ENCODE results near the gene C1QB. TPM values are rescaled to one million over a fixed set of nuclear protein-coding genes. Genes with fewer than 3 reads are reported as not detected.
"Not testable (repeated sequence)": the region's sequence is repeated elsewhere in the genome, so short reads cannot be mapped to it uniquely, and the experiment has no call there.

The C1QB gene
- total and polyA plus RNA-seq, 2 donors (not counting 1 experiment from before 2014, with no cell fraction given): 0.16 TPM; not detected in 1

DNA sequence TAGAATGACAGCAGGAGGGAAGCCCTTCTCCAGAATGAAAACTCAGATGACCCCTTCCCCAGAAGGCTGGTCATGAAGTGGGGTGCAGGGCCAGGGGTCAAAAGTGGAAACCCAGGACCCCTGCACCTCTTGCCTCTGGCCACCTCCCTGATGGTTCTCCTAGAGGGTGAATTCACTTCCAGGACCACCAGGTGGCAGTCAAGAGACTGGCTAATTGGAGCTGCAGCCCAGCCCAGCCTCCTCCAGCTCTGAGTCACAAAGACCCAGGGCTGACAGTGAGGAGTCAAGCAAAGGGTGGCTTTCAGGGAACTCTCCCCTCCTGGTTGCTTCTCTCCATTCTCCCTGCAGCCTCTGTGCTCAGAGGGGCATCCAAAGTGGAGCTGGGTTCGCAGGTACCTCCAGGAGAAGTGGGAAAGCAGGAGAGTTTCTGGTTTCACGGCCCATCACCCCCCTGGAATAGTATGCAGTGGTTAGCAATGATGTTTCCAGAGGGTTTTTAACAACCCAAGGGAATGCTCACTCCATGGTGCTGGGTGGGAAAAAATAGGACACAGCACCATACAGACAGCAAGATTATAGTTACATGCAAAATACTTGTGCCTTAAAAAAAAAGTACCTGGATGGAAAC is 51.5 kb downstream of the C1QB start:
- peak; percentile 70 for DNase-seq
- TF ChIP-seq, protein P1, sequence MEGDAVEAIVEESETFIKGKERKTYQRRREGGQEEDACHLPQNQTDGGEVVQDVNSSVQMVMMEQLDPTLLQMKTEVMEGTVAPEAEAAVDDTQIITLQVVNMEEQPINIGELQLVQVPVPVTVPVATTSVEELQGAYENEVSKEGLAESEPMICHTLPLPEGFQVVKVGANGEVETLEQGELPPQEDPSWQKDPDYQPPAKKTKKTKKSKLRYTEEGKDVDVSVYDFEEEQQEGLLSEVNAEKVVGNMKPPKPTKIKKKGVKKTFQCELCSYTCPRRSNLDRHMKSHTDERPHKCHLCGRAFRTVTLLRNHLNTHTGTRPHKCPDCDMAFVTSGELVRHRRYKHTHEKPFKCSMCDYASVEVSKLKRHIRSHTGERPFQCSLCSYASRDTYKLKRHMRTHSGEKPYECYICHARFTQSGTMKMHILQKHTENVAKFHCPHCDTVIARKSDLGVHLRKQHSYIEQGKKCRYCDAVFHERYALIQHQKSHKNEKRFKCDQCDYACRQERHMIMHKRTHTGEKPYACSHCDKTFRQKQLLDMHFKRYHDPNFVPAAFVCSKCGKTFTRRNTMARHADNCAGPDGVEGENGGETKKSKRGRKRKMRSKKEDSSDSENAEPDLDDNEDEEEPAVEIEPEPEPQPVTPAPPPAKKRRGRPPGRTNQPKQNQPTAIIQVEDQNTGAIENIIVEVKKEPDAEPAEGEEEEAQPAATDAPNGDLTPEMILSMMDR (IDR thresholded peaks at IDR 0.05): peak; percentile 91
- TF ChIP-seq EZH2 (IDR thresholded peaks at IDR 0.05; ENCODE audit: borderline replicate concordance, insufficient read depth, low read depth, low read length, poor library complexity, severe bottlenecking): no peak
- Mint-ChIP-seq H3K4me3 (no peak overlapping the region), H3K27ac (no peak overlapping the region), H3K9me3 (ENCODE audit: insufficient read depth) (no peaks in the 10 kb centered on the region), H3K4me1 (peaks cover 2% of the 10 kb centered on the region), H3K27me3 (peaks cover 43% of the 10 kb centered on the region)
- H3K4me3 ChIP-seq (ENCODE audit: control extremely low read depth in 1 of 5, extremely low read depth in 1 of 5, insufficient read depth in 1 of 5, low read depth in 2 of 5, low read length in 4 of 5): no peak overlapping the region
- peaks cover 0 to 21% (median 2%) of the 10 kb centered on the region in 4 experiments for H3K27me3 ChIP-seq (replicated peaks in 1 of 4; ENCODE audit: control extremely low read depth in 1 of 4, control insufficient read depth in 3 of 4, insufficient read depth in 4 of 4, low read length in 3 of 4)
- POLR2A ChIA-PET: no interaction called here
- intact Hi-C loops (cut with micrococcal nuclease): loop anchor here (1.0 to 10.0 kb wide), 2 partner anchors 185 to 480 kb away; no protein-coding TSS in a partner anchor
- no peak overlapping the region for H2AFZ ChIP-seq (ENCODE audit: insufficient read depth, low read depth, low read length, poor library complexity, severe bottlenecking)
- no peak overlapping the region for H3K9ac ChIP-seq (ENCODE audit: low read length)
- no peaks in the 10 kb centered on the region for H3K36me3 ChIP-seq (replicated peaks in 1 of 2; ENCODE audit: control extremely low read depth in 1 of 2, control insufficient read depth in 1 of 2, extremely low read depth in 1 of 2, insufficient read depth in 2 of 2, low read length in 1 of 2)
- no peaks in the 10 kb centered on the region for H4K20me1 ChIP-seq (ENCODE audit: control insufficient read depth, insufficient read depth, low read length, poor library complexity, severe bottlenecking)
- H3K9me3 ChIP-seq (ENCODE audit: control extremely low read depth in 1 of 3, control insufficient read depth in 2 of 3, insufficient read depth in 1 of 3, low read length in 2 of 3): no peaks in the 10 kb centered on the region
- no peak overlapping the region for H3K4me2 ChIP-seq (replicated peaks; ENCODE audit: low read depth, low read length, poor library complexity, severe bottlenecking)
- peak; percentile 85 for ATAC-seq (ENCODE audit: low read depth)
- CTCF ChIA-PET: interaction anchor here (0.7 to 2.3 kb wide), 13 partner anchors 9 to 479 kb away, joined by 3 to 15 read pairs (median 6); no protein-coding TSS in a partner anchor
- H3K27ac ChIP-seq (ENCODE audit: low read length in 2 of 2): no peak overlapping the region
- no peaks in the 10 kb centered on the region for H3K4me1 ChIP-seq (ENCODE audit: control insufficient read depth in 2 of 2, insufficient read depth in 2 of 2, low read length in 2 of 2)
- 89% methylated on average over 2 of the region's 2 CpGs for WGBS (ENCODE audit: insufficient coverage)
- H3K79me2 ChIP-seq (ENCODE audit: control insufficient read depth, insufficient read depth, low read length): no peaks in the 10 kb centered on the region

DNA sequence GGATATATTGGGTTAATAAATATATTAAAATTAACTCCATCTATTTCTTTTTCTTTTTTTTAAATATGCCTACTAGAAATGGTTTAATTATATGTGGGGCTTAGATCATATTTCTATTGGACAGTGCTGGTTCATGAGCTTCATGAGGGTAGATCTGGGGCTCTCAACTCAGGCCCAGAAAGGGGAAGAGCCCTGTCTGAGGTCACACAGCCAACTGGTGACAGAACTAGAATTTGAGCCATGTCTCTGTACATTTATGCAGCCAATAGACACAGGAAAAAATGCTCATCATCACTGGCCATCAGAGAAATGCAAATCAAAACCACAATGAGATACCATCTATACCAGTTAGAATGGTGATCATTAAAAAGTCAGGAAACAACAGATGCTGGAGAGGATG is 52.5 kb downstream of the C1QB start:
- no peak overlapping the region for H3K4me3 ChIP-seq (ENCODE audit: control extremely low read depth in 1 of 5, extremely low read depth in 1 of 5, insufficient read depth in 1 of 5, low read depth in 2 of 5, low read length in 4 of 5)
- POLR2A ChIA-PET: no interaction called here
- no peak overlapping the region for H2AFZ ChIP-seq (ENCODE audit: insufficient read depth, low read depth, low read length, poor library complexity, severe bottlenecking)
- no peak for DNase-seq
- no peaks in the 10 kb centered on the region for H4K20me1 ChIP-seq (ENCODE audit: control insufficient read depth, insufficient read depth, low read length, poor library complexity, severe bottlenecking)
- TF ChIP-seq EZH2 (IDR thresholded peaks at IDR 0.05; ENCODE audit: borderline replicate concordance, insufficient read depth, low read depth, low read length, poor library complexity, severe bottlenecking): no peak
- TF ChIP-seq, protein P1 (IDR thresholded peaks at IDR 0.05): no peak
- H3K4me2 ChIP-seq (replicated peaks; ENCODE audit: low read depth, low read length, poor library complexity, severe bottlenecking): no peak overlapping the region
- H3K27ac ChIP-seq (ENCODE audit: low read length in 2 of 2): no peak overlapping the region
- Mint-ChIP-seq H3K4me1 (peaks cover 5% of the 10 kb centered on the region), H3K27me3 (peaks cover 47% of the 10 kb centered on the region), H3K27ac (no peak overlapping the region), H3K9me3 (ENCODE audit: insufficient read depth) (no peaks in the 10 kb centered on the region), H3K4me3 (no peak overlapping the region)
- no peak overlapping the region for H3K9ac ChIP-seq (ENCODE audit: low read length)
- intact Hi-C loops (cut with micrococcal nuclease): loop anchor here (10.0 kb wide), 1 partner anchor 479 kb away; no protein-coding TSS in a partner anchor
- H3K9me3 ChIP-seq (ENCODE audit: control extremely low read depth in 1 of 3, control insufficient read depth in 2 of 3, insufficient read depth in 1 of 3, low read length in 2 of 3): no peaks in the 10 kb centered on the region
- H3K27me3 ChIP-seq (replicated peaks in 1 of 4; ENCODE audit: control extremely low read depth in 1 of 4, control insufficient read depth in 3 of 4, insufficient read depth in 4 of 4, low read length in 3 of 4): peaks cover 0 to 28% (median 5%) of the 10 kb centered on the region in 4 experiments
- H3K4me1 ChIP-seq (ENCODE audit: control insufficient read depth in 2 of 2, insufficient read depth in 2 of 2, low read length in 2 of 2): peaks cover 3 to 6% of the 10 kb centered on the region in 2 donors
- ATAC-seq (ENCODE audit: low read depth): no peak
- CTCF ChIA-PET: interaction anchor here (1.1 to 2.3 kb wide), 6 partner anchors 11 to 225 kb away, joined by 3 to 15 read pairs (median 7); no protein-coding TSS in a partner anchor
- no peaks in the 10 kb centered on the region for H3K36me3 ChIP-seq (replicated peaks in 1 of 2; ENCODE audit: control extremely low read depth in 1 of 2, control insufficient read depth in 1 of 2, extremely low read depth in 1 of 2, insufficient read depth in 2 of 2, low read length in 1 of 2)
- no peaks in the 10 kb centered on the region for H3K79me2 ChIP-seq (ENCODE audit: control insufficient read depth, insufficient read depth, low read length)

GRCh38 chr1:22706100-22706499 is 53.1 kb downstream of the C1QB start:
- H3K9me3 ChIP-seq (ENCODE audit: control extremely low read depth in 1 of 3, control insufficient read depth in 2 of 3, insufficient read depth in 1 of 3, low read length in 2 of 3); POLR2A ChIA-PET; H3K4me3 Mint-ChIP-seq; H3K36me3 ChIP-seq (replicated peaks in 1 of 2; ENCODE audit: control extremely low read depth in 1 of 2, control insufficient read depth in 1 of 2, extremely low read depth in 1 of 2, insufficient read depth in 2 of 2, low read length in 1 of 2); ATAC-seq (ENCODE audit: low read depth); DNase-seq; H2AFZ ChIP-seq (ENCODE audit: insufficient read depth, low read depth, low read length, poor library complexity, severe bottlenecking); H3K9ac ChIP-seq (ENCODE audit: low read length); H3K4me1 Mint-ChIP-seq; H3K4me3 ChIP-seq (ENCODE audit: control extremely low read depth in 1 of 5, extremely low read depth in 1 of 5, insufficient read depth in 1 of 5, low read depth in 2 of 5, low read length in 4 of 5); H3K27ac Mint-ChIP-seq; H3K9me3 Mint-ChIP-seq (ENCODE audit: insufficient read depth); H3K27ac ChIP-seq (ENCODE audit: low read length in 2 of 2); H3K4me2 ChIP-seq (replicated peaks; ENCODE audit: low read depth, low read length, poor library complexity, severe bottlenecking); H3K79me2 ChIP-seq (ENCODE audit: control insufficient read depth, insufficient read depth, low read length); H3K4me1 ChIP-seq (ENCODE audit: control insufficient read depth in 2 of 2, insufficient read depth in 2 of 2, low read length in 2 of 2); H4K20me1 ChIP-seq (ENCODE audit: control insufficient read depth, insufficient read depth, low read length, poor library complexity, severe bottlenecking): not testable (repeated sequence)
- peaks cover 0 to 28% (median 5%) of the 10 kb centered on the region in 4 experiments for H3K27me3 ChIP-seq (replicated peaks in 1 of 4; ENCODE audit: control extremely low read depth in 1 of 4, control insufficient read depth in 3 of 4, insufficient read depth in 4 of 4, low read length in 3 of 4)
- intact Hi-C loops (cut with micrococcal nuclease): loop anchor here (10.0 kb wide), 1 partner anchor 479 kb away; no protein-coding TSS in a partner anchor
- H3K27me3 Mint-ChIP-seq: peaks cover 47% of the 10 kb centered on the region
- CTCF ChIA-PET: interaction anchor here (2.3 kb wide), 1 partner anchor 182 kb away, joined by 15 read pairs; no protein-coding TSS in a partner anchor
- WGBS (ENCODE audit: insufficient coverage): no CpG with 5 or more reads among the region's 4 CpGs

Data from B cell (primary cell).